ENCODE data around the gene APOD.
"Not testable (repeated sequence)": the region's sequence is repeated elsewhere in the genome, so short reads cannot be mapped to it uniquely, and the experiment has no call there.

APOD gene

DNA sequence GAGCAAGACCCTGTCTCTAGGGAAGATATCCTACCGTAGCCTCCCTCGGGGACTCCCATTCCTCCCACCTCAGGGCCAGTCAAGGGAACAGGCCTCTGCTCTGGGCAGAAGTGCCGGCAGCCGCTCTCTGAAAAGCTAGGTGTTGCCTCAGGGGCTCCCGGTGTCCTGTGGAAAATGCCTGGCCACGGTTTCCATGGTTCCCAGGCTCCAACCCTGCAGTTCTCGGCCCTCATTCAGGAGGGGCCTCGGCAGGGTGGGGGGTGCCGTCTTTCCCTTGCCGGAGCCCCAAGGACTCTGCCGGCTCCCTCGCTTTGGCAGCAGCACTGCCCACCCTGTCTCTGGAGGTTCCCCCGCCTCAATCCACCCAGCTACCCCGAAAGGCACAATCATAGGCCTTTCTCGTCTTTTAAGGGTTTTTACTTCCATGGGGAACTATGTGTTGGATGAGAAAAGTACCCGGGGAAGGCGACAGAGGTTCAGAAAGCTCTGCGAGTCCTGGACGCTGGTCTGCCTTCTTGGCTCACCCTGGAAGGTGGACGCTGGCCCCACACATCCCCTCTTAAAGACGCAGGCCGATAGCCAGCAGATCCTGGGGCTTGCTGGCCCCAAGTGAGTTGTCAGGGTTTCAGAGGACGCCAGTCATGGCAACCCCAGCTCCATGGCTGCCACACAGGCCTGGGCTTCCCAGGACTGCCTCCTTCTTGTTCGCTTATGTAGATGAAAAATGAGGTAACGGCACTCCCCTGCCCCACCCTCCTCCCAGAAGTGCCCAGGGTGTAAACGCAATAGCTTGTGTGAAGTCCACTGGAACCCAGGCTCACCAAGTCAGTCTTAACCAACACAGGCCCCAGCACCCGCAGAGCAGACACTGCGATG, 34.3 kb upstream of the APOD start:
- not testable (repeated sequence) for DNase-seq

DNA sequence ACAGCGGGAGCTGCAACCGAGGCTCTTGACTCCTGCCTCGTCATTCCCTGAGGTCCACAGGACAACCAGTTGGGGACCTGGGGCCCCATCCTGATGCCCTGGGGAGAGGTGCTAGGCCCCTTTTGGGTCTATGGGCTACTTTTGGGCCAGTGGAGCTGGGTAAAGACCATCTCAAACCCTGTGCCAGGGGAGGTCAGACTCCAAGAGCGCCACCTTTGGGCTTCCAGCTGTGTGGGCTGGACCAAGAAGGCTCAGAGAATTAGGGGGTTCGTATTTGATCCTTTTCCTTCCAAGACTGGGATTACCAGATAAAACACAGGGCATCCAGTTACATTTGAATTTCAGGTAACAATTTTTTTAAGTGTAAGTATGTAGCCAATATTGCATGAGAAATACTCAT, 33.4 kb upstream of the APOD start:
- not testable (repeated sequence) for DNase-seq

DNA sequence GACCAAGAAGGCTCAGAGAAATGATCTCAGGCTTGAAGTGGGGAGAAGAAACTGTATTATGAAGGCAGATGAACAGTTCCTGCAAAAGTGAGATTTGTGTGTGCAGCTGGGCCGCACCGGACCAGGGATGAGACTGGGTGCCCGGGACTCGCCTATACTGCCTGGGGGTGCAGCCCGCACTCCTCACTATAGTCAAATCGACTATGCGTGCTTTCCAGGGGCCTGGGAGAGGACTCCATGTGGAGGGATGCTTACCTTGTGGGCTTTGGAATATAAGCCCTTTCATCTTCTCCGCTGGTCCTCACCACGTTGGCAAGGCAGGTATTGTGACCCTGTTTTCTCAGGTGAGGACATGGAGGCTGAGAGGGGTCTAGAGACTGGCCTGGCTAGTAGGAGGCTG, 32.9 kb upstream of the APOD start:
- DNase-seq, result no peak

DNA sequence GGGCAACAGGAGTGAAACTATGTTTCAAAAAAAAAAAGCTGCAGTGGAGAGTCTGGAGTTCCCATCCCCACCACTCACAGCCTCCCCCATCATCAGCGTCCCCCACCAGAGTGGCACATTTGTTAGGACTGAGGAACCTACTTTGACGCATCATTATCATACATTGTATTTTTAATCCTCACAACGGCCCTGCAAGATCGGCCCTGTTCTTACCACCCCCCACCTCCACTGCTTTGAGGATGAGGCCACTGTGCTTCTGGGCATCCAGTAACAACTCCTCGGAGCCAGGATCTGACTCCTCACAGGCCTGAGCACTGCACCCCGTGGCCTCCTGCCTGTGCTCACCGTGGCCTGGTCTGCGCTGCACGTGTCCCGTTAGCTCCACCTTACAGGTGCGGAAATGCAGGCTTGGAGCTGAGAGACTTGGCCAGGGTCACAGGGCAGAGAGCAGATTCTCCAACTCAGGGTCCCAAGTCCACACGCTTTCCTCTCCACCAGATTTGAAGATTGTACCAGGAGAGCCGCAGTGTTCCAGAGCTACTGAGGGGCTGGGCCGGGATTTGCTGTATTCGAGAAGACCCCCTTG, 32.3 kb upstream of the APOD start:
- DNase-seq, result not testable (repeated sequence)

DNA sequence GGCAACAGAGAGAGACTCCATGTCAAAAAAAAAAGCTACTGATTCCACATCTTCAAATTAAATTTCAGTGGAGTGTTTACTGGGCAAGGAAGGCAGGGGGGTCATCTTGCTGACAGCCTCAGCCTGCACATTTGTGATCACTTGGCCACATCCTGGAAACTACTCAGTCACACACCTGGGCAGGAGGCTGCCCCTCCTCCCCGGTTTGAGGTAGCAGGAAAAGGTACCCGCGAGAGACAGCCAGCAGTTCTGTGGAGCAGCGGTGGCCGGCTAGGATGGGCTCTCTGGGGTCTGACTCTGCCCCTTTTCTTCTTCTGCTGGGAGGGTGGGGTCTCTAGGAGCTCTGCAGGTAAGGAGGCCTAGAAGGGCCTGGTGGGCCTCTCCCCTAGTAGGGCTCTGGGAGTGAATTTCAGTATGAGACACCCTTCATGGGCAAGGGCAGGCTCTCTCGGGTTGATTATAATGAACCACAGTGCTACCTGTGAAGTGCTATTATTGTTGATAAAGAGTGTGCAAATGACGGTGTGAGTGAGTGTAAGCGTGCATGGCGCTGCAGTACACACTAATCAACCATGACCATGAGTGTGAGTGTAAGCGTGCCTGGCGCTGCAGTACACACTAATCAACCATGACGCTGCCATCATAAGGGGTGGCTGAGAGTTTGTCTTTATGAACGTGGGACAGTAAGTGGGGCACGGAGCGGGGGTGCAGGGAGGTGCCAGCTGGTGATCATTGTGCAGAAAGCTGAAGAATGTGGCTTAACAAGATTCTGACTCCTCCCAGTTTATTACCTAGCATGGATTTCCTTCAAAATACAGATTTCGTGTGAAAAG, 31.1 kb upstream of the APOD start:
- not testable (repeated sequence) for DNase-seq

DNA sequence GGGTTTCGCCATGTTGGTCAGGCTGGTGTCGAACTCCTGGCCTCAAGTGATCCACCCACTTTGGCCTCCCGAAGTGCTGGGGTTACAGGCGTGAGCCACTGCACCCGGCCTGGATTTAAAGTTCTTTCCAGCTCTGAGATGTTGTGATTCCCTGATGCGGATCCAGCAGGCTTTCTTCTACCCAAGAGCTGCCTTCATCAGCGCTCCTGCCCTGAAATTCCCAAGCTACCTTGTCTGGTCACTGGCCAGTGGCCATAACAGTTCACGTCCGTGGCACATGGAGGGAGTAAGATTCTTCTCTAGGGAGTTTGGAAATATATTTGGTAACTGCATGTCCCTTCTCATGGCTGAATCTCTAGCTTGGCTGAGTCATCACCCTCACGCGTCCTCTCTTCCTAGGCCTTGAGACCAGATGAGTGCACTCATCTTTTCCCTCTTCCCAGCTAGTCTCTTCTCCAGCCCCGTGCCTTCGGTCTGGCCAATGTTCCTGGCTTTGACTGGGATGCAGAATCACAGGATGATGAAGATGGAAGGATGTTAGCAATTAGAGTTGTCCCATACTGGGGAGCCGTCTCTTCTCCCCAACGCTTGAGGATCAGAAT, 29.8 kb upstream of the APOD start:
- no peak for DNase-seq

DNA sequence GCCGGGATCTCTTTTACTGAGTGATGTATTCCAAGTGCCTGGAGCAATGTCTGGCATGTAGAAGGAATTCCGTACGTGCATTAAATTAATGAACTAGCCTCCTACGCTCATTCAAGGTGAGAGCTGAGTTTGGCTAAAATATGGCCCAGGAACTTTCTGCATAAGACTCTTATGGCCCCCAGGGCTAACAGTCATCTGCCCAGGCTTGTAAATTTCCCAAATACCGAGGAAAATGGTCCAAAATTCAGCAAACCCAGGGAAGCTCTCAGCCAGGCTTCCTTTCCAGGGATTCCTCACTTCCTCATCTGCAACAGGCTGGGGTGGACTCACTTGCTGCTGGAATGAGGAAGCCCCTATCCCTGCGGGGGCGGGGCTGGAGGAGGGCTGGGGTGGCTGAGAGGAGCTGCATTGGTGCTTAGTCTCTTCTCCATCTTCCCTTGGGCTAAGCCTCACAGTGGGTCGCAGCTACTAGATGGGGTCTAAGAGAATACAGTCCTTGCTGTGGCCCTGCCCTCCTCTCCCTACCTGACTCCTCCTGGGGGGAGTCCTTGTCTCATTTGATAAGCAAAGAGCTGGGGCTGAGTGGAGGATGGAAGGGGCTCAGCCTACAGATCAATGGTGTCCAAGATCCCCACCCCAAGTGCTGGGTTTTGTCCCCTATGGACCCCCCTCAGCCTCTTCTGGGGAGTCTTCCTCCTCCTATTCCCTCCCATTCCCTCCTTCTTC, 28.5 kb upstream of the APOD start:
- no peak for DNase-seq

DNA sequence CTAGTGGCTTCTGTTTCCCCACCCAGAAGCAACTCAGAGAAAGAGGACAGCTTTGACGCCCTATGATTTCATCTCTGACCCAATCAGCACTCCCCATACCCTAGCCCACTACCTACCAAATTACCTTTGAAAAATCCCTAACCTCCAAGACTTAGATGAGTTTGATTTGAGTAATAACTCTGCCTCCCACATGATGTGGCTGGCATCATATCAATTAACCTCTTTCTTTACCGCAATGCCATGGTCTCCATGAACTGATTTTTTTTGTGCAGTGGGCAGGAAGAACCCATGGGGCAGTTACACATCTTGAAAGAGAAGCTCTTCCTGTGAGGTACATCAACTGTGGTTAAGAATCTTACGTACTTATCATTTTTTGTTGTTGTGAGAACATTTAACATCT, 25.5 kb upstream of the APOD start:
- DNase-seq, result no peak

DNA sequence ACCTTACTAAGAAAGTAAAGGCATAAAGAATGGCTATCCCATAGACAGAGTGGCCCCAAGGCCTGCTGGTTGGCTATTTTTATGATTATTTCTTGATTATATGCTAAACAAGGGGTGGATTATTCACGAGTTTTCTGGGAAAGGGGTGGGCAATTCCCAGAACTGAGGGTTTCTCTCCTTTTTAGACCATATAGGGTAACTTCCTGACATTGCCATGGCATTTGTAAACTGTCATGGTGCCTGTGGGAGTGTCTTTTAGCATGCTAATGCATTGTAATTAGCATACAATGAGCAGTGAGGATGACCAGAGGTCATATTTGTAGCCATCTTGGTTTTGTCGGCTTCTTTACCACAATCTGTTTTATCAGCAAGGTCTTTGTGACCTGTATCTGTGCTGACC, 18.0 kb upstream of the APOD start:
- DNase-seq, result not testable (repeated sequence)

DNA sequence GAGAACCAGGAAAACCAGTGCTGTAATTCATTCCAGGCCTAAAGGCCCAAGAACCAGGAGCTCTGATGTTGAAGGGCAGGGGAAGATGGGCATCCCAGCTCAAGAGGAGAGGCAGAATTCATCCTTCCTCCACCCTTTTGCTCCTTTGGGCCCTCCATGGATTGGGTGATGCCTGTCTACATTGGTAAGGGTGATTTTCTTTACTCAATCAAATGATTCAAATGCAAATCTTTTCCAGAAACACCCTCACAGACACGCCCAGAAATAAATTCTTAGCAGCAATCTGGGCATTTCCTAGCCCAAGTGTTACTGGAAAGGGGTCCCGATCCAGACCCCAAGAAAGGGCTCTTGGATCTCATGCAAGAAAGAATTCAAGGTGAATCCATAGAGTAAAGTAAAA, 17.6 kb upstream of the APOD start:
- DNase-seq, result no peak

DNA sequence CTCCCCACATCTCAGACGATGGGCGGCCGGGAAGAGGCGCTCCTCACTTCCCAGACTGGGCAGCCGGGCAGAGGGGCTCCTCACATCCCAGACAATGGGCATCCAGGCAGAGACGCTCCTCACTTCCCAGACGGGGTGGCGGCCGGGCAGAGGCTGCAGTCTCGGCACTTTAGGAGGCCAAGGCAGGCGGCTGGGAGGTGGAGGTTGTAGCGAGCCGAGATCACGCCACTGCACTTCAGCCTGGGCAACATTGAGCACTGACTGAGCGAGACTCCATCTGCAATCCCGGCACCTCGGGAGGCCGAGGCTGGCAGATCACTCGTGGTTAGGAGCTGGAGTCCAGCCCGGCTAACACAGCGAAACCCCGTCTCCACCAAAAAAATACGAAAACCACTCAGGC, 16.2 kb upstream of the APOD start:
- not testable (repeated sequence) for DNase-seq

DNA sequence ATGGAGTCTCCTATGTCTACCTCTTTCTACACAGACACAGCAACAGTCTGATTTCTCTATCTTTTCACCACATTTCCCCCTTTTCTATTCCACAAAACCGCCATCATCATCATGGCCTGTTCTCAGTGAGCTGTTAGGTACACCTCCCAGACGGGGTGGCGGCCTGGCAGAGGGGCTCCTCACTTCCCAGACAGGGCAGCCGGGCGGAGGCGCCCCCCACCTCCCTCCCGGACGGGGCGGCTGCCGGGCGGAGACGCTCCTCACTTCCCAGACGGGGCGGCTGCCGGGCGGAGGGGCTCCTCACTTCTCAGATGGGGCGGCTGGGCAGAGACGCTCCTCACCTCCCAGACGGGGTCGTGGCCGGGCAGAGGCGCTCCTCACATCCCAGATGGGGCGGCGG, 15.8 kb upstream of the APOD start:
- DNase-seq, result not testable (repeated sequence)

DNA sequence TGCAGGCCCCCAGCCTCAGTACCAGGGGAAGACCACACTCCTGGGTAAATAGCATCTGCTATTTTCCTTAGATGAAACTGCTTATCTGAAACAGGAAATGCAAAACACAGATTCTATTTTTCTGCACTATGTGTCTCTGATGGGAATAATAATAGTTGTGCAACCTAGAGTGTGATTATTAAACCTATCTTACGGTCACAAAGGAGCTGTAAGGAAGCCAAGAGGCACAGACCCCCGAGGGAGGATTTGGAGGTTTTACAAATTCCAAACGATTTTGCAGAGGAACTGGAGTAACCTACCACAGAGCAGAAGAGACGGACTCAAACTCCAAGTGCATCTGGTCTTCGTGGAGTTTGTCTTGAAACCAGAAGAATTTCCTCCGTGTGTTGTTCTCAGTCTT, 14.1 kb upstream of the APOD start:
- DNase-seq, result no peak

DNA sequence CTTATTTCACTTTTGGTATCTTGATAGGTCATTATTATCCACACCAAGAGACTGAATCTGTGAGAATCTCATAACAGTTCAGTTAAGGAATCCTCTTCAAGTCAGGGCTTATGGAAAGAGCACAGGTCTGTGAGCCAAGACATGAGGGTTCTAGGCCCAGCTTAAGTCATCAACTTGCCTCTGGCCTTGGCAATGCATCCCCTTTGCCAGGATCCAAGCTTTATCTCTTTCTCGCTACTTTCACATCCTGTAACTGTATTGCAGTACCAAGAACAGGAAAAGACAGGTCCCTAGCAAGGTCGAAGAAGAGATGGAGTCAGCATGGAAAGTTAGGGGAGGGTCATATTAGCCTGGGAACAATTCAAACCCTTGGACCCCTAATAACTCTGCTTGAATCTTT, 13.5 kb upstream of the APOD start:
- DNase-seq, result no peak

DNA sequence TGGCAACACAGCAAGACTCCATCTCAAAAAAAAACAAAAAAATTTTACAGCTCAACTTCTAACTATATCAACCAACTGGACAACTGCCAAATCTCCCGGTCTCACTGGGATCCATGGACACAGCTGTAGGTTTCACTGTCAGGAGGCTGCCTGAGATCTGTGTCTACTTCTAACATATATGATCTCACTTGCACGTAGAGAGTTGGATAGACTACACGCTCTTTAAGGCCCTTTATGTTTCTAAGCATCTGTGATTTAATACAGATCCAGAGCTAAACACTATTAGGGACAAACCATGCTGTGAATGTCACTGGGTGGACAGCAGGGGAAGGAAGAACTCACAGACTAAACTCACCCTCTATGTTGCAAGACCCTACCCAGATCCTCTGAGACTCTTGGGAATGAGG, 13.0 kb upstream of the APOD start:
- DNase-seq, result no peak

DNA sequence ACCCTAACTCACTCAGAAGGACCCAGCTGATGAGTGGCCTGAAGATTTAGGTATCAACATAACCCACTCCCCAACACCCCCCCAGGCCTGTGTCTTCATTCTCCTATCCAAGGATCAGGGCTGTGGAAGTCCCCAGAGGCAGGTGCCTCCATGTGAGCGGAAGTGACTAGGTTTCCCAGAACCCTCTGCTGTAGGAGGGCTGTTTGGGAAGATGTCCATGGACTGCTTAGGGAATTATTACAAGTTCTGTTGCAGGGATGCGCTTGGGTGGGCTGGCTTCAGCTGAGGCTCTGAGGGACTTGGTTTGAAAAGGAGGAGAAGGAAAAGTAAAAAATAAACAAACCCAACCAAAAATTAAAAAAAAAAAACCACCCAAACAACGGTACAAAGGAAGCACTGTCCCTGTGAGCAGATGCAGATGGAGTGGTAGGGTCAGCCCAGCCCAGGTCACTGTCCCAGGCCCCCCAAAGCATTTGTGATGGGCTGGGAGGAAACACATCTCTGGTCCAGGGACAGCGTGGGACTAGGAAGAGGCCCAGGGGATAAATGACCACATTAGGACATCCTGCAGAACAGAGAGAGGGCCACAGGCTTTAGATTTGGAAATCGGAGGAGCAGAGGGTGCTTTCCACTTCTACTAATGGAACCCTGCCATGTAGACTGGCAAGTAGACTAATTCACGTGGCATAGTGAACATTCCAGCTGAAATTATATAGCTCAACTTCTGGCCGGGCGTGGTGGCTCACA, 12.2 kb upstream of the APOD start:
- no peak for DNase-seq

DNA sequence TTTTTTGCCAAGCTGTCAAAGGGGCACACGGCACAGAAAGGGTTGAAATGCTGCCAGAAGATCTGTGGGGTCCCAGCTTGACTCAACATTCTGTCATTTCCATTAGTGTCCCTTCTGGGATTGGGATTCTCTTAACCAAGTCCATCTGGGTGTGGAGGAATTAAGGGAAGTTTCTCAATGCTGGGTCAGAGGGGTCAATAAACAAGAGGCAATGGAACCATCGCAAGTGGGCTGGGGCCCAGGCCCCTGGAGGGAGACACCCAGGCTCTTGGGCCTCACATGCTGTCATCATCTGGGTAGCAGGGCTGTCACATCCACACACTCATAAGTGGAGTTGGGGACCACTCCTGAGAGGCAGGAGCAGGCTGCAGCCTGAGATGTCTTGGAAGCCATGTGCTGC, 8.1 kb upstream of the APOD start:
- DNase-seq, result no peak

DNA sequence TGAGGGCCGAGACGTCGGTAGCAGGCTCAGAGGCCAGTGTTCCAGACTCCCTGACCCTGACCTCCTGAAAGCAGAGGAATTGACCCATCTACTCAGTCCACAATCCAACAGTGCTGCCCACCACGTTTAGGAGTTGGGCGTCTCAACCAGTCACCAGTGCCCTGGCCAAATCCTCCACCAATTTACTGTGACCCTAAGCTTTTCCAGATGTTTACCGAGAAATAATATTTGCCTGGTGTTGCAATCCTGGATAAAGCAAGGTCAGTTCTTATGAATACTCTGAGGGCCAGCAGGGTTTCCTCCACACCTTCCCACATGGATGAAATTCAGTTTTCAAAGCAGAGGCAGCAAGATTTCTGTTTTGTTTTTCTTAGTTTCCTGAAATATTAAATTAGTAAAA, 7.5 kb upstream of the APOD start:
- no peak for DNase-seq

DNA sequence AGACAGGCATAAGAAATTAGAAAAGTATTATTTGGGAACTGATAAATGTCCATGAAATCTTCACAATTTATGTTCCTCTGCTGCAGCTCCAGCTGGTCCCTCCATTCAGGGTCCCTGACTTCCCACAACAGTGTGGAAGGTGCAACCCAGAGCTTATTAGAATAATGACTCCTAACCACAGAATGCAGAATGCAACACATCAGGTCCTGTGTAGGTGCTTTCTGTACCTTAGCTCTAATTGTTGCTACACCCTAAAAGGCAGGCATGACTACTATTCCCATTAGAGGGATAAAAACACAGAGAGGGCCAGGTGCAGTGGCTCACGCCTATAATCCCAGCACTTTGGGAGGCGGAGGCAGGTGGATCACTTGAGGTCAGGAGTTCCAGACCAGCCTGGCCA, 6.6 kb upstream of the APOD start:
- not testable (repeated sequence) for DNase-seq

DNA sequence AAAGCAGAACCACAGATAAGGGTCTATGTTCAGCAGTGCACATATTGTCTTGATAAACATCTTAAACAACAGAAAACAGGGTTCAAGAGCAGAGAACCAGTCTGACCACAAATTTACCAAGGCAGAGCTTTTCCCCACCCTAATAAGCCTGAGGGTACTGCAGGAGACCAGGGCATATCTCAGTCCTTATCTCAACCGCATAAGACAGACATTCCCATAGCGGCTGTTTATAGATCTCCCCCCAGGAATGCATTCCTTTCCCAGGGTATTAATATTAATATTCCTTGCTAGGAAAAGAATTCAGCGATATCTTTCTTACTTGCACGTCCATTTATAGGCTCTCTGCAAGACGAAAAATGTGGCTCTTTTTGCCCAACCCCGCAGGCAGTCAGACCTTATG, 6.1 kb upstream of the APOD start:
- DNase-seq, result not testable (repeated sequence)

DNA sequence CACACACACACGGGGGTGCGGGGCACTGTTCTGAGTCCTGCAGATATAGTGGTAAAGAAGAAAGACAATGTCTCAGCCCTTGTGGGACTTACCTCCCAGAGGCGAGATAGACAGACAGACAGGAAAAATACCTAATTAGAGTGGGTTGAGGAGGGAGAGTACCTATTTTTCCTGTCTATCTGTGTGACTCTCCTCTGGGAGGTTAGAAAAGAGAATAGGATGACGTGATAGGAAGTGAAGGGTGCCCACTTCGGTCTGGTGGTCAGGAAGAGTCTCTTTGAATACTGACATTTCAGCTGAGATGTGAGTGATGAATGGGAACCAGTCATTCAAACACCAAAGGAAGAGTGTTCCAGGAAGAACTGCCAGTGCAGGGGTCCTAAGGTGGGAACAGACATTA, 4.1 kb upstream of the APOD start:
- DNase-seq, result no peak

DNA sequence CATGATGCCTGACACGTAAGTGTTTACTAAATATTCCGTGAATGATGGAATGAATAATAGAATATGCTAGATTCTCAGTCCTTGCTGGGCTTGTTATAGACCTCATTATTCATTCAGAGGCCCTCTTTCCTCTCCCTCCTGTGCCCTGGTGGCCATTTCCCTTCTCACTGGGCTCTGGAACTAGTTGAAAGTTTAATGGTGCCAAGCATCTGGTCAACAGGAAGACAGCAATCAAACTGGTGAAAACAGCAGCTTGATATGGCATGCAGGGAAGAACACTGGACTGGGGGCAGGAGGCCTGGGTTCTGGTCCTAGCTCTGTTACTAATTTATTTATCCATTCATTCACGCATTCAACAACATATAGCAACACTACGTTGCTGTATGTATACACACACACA, 3.7 kb upstream of the APOD start:
- no peak for DNase-seq

Data from activated CD4-positive, CD25-positive, alpha-beta regulatory T cell (primary cell).